Measurements from ENCODE around the gene LSAMP.

GRCh38 chr3:115937054-115937453 is 508.2 kb downstream of the LSAMP start:
- TF ChIP-seq ZNF138 (CRISPR knock-in tag; conservative IDR thresholded peaks at IDR 0.05), result no peak
- TF ChIP-seq CTCF (IDR thresholded peaks at IDR 0.05), result peak; percentile 14; the same call in 1 of the 2 replicates
- no peak for TF ChIP-seq JAZF1 (CRISPR knock-in tag; IDR thresholded peaks at IDR 0.05)
- no peak for TF ChIP-seq ZNF281 (CRISPR knock-in tag; IDR thresholded peaks at IDR 0.05)
- TF ChIP-seq ETV6 (CRISPR knock-in tag; IDR thresholded peaks at IDR 0.05), result no peak
- TF ChIP-seq TEAD4 (CRISPR knock-in tag; IDR thresholded peaks at IDR 0.05), result no peak
- TF ChIP-seq IRF2 (CRISPR knock-in tag; IDR thresholded peaks at IDR 0.05; ENCODE audit: borderline replicate concordance, low read depth), result no peak
- no peak for TF ChIP-seq FOXP1 (CRISPR knock-in tag; IDR thresholded peaks at IDR 0.05; ENCODE audit: borderline replicate concordance)
- TF ChIP-seq ZNF121 (CRISPR knock-in tag; IDR thresholded peaks at IDR 0.05), result no peak
